GM18519 (cell line): ENCODE results near the gene NR2C2.
"Not testable (repeated sequence)": the region's sequence is repeated elsewhere in the genome, so short reads cannot be mapped to it uniquely, and the experiment has no call there.

Experiments used
- ATAC-seq: cut with Tn5 transposase; IDR thresholded peaks from one replicate; pipeline ENCODE4 v1.9.1; 2021; ENCODE audit warnings: mild to moderate bottlenecking, moderate library complexity; ENCODE audit not compliant: unreplicated experiment, low FRiP score

Gene NR2C2

DNA sequence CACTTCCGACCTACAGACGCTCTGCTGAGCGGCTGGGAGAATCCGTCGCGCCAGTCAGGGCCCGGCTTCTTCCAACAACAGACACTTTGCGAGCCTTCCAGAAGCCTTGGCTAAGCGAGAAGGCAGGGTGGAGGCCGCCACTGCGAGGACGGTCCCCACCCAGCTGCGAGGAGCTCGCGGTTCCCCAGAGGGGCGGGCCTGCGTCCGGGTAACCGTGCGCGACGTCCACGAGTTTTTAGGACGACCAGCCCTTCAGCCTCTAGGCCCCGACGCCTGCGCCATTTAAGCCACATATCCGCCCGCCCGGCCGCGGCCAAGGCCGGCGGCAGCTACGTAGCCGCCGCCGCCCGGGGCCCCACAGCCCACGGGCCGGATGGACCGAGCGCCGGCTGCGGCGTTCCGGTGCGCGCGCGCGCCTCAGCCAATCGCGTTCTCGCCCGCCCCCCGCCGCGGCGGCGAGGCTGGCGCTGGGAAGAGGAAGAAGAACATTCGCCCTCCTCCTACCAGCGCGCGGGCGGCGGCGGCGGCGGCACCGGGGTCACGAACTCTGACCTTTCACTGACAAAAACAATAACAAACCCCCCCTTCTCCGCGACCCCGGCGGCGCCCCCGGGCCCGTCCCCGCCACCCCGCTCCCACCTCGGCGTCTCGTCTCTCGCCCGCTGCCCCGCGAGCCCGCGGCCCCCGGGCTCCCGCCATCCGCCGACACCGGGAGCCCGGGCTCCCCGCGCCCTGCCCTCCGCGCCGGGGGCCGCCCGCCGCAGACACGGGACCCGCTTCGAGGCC, at the start of gene NR2C2:
Gene NR2C2, plus strand, starts transcription at position 484 of the 786 bp plus-strand sequence. CDS start 56,332 bp downstream, outside the sequence.
- ATAC-seq: peak; percentile 36

DNA sequence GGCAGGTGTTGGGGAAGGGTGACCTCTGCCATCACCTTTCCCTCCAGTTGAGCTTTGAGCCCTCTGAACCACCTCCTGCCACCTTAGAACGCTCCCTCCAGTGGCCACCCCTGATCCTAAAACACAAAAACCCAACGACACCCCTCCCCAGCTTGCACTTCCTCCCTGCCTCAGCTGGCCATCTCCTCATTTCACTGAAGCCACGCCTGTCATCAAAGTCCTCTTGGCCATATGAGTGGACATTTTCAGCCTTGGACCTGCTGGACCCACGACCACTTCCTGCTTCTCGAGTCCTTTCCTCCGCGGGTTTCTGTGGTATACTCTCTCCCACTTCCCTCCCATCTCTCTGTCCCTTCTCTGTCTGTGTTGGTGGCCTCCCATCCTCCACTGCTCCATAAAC, 48.5 kb upstream of the NR2C2 start:
- ATAC-seq: no peak

- no peak for ATAC-seq
Observed at GRCh38 chr3:14899993-14900618, 47.3 kb upstream of the NR2C2 start.

GRCh38 chr3:14900881-14901873, 46.2 kb upstream of the NR2C2 start:
- ATAC-seq: no peak

DNA sequence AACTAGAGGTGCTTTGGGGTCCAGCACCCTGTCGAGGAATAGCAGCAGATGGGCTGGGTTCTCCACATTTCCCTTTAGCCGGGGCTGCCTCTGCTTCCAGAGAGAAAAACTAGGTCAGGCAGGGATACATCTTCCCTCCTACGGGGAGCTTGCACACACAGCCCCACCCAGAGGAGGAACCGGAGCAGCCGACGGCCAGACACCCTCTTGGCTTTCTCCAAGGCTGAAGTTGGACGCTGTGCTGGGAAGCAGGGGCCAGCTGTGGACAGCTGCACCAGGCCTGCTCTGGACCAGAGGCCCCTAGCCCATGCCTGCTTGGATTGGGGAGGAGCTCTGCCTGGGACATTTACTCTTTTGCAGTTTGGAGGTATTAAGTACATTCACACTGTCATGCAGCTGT, 44.7 kb upstream of the NR2C2 start:
- no peak for ATAC-seq

- ATAC-seq: not testable (repeated sequence)
Observed at GRCh38 chr3:14903501-14903900, 43.9 kb upstream of the NR2C2 start.

DNA sequence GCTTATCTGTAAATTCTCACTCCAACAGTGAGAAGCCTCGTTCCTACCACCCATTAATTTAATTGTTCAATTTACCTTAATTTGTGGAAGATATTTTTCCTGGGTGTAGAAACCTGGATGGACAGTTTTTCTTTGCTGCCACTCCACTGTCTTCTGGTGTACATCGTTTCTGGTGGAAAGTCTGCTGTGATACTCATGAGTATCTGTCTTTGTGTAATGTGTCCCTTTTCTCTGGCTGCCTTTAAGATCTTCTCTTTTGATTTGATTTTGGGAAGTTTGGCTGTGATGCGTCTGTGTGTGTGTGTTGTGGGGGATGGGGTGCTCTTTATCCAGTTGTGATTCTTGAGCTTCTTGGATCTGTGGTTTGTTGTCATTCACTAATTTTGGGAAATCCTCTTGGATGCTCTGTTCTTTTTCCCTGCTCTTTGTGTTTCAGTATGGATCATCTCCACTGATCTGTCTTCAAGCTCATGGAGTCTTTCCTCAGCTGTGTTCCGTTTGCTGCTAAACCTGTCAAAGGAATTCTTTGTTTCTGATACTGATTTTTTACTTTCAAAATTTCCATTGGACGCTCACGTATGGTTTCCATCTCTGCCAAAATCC, 42.2 kb upstream of the NR2C2 start:
- ATAC-seq: no peak

DNA sequence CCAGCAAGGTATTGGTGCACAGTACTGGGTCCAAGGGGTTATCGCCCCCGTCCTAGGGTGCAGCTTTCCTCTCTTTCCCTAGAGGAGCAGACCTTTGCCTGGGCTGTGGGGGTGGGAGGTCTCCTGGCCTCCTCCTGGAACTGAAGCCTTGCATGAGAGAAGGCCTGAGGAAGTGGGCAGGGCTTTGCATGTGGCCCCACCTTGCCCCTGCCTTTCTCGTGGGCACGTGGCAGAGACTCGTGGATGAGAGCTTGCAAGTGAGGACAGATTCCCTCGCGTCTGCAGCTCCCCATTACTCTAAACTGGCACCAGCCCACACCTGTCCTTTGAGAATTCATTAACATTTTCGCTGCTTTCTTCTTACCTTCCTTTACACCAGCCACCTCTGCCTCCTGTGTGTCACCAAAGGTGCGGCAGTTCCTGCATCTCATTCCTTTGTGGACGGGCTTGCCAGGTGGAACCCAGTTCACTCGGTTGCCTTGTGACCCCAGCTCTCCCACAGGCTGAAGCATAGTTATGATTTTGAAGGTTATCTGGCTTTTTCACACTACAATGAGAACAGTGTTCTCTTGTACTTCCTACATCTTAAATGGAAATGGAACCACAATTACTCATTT, 40.9 kb upstream of the NR2C2 start:
- ATAC-seq: no peak

GRCh38 chr3:14907043-14907966, 40.1 kb upstream of the NR2C2 start:
- no peak for ATAC-seq

- ATAC-seq: no peak
Observed at GRCh38 chr3:14909250-14909649, 38.1 kb upstream of the NR2C2 start.

- ATAC-seq: no peak
Observed at GRCh38 chr3:14911651-14912050, 35.7 kb upstream of the NR2C2 start.

- ATAC-seq: no peak
Observed at GRCh38 chr3:14913071-14913925, 34.1 kb upstream of the NR2C2 start.

DNA sequence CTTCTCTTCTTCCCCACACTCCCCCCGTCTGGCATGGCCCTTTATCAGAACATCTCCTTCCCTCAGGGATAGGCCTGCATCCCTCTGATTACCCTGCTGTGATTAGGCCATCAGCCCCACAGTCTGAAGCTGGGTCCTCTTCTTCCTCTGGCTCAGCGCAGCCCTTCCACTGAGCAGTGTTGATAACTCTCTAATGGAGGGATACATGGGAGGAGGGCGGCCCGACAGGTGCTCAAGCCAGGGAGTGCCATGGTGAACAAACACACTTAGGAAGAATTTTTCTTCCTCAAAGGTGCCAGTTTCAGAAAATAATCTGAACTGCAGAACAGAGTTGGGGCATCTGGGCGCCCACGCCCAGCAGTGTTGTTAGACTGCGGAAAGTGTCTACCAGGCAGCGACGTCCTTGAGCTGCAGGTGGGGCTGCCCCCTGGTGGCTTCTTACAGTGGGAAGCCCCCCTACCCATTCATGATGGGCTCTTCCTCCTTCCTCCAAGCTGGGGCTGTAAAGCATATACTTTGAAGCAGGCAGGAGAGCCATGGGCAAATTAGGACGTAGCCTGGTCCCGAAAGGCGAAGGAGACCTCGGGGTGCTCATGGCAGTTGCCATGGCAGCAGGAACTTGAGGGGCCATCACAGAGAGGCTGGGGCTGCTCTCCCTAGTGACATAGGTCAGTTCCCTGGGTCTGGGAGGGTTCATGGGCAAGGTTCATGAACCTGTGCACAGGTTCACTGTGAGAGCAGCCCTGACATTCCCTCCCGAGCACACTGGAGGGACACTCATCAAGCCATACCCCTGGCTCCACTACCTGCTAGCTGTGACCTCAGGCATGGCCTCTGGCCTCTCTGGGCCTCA, 33.2 kb upstream of the NR2C2 start:
- no peak for ATAC-seq

- no peak for ATAC-seq
Observed at GRCh38 chr3:14914779-14915117, 32.6 kb upstream of the NR2C2 start.

DNA sequence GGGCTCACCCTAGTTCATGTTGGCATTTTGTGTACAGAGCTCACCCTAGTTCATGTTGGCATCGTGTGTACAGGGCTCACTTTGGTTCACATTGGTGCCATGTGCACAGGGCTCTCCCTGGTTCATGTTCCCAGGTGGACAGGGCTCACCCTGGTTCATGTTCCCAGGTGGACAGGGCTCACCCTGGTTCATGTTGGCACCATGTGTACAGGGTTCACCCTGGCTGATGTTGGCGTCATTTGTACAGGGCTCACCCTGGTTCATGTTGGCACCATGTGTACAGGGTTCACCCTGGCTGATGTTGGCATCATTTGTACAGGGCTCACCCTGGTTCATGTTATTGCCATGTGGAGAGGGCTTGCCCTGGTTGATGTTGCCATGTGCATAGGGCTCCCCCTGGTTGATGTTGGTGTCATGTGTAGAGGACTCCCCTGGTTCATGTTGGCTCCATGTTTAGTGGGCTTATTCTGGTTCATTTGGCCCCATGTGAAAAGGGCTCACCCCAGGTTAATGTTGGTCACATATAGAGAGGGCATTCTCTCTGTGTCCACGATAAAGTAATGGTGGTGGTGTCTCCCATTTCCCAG, 31.7 kb upstream of the NR2C2 start:
- ATAC-seq: no peak

GRCh38 chr3:14918356-14918860, 29.0 kb upstream of the NR2C2 start:
- no peak for ATAC-seq

- no peak for ATAC-seq
Observed at GRCh38 chr3:14920536-14920935, 26.8 kb upstream of the NR2C2 start.
